Smooth muscle cell (in vitro differentiated cells): ENCODE data around the gene EEIG1. TPM values are rescaled to one million over a fixed set of nuclear protein-coding genes. Genes with fewer than 3 reads are reported as not detected.

Experiments used
- DNase-seq: peaks from one replicate; lab custom pipeline; 2025; ENCODE audit not compliant: unreplicated experiment; lab: John Stamatoyannopoulos, UW
- H2AFZ ChIP-seq: fragments of 200-600 bp; sonication (generic); 2 replicates; pipeline ENCODE4 v1.6.0; 2016; ENCODE audit warnings: antibody characterized with exemption, low read depth, mild to moderate bottlenecking
- H3F3A ChIP-seq: fragments of 200-600 bp; sonication (generic); 2 replicates; pipeline ENCODE4 v1.6.0; 2017; ENCODE audit warnings: antibody characterized with exemption, low read depth
- H3K27ac ChIP-seq: fragments of 200-600 bp; sonication (generic); 2 replicates; pipeline ENCODE4 v1.5.1; 2016; ENCODE audit warnings: low read depth, mild to moderate bottlenecking
- H3K27me3 ChIP-seq: fragments of 200-600 bp; sonication (generic); 2 replicates; pipeline ENCODE4 v1.6.1; 2016; ENCODE audit warnings: low read depth, mild to moderate bottlenecking
- H3K36me3 ChIP-seq: fragments of 200-600 bp; sonication (generic); 2 replicates; pipeline ENCODE4 v1.5.1; 2016; ENCODE audit warnings: low read depth
- H3K4me1 ChIP-seq: fragments of 200-600 bp; sonication (generic); 2 replicates; pipeline ENCODE4 v1.5.1; 2016; ENCODE audit warnings: low read depth
- H3K4me2 ChIP-seq: fragments of 200-600 bp; sonication (generic); 2 replicates; pipeline ENCODE4 v1.6.0; 2016; ENCODE audit warnings: mild to moderate bottlenecking
- H3K4me3 ChIP-seq: fragments of 200-600 bp; sonication (generic); 2 replicates; pipeline ENCODE4 v1.5.1; 2016; ENCODE audit warnings: mild to moderate bottlenecking
- H3K79me2 ChIP-seq: fragments of 200-600 bp; sonication (generic); 2 replicates; pipeline ENCODE4 v1.6.0; 2016; ENCODE audit warnings: low read depth, mild to moderate bottlenecking
- H3K9ac ChIP-seq: fragments of 200-600 bp; sonication (generic); 2 replicates; pipeline ENCODE4 v1.6.0; 2016; ENCODE audit warnings: low read depth
- H3K9me3 ChIP-seq: fragments of 200-600 bp; sonication (generic); replicated peaks from 2 replicates; pipeline ENCODE4 v1.5.1; 2016; ENCODE audit warnings: low read depth
- H4K20me1 ChIP-seq: fragments of 200-600 bp; sonication (generic); 2 replicates; pipeline ENCODE4 v1.6.0; 2016; ENCODE audit warnings: low read depth
- CTCF ChIP-seq: fragments of 200-600 bp; sonication (generic); IDR thresholded peaks from 2 replicates; pipeline ENCODE4 v1.5.1; 2017; ENCODE audit warnings: borderline replicate concordance, mild to moderate bottlenecking, antibody characterized with exemption; ENCODE audit not compliant: insufficient read depth, poor library complexity, severe bottlenecking
- WGBS: methylation state at CpG from one replicate; pipeline ENCODE4 v1.1.7; 2016; ENCODE audit warnings: low lambda C conversion rate; 5-methylcytosine and 5-hydroxymethylcytosine counted together
- polyA plus RNA-seq: library from polyadenylated mRNA; unstranded; fragments of >200 nt; fragmentation: Nextera tagmentation; extraction: Ambion mirVana; gene quantifications from 2 replicates; pipeline ENCODE4 v1.2.1, GENCODE V29; 2016
- total RNA-seq: library from RNA; depleted of rRNA; stranded (reverse); fragments of >200 nt; gene quantifications from 2 replicates; pipeline ENCODE4 v1.2.3, GENCODE V29; 2014

Gene EEIG1
- total and polyA plus RNA-seq, 2 experiments from 2014 or later, result 9.2 to 18.1 TPM

GRCh38 chr9:127960410-127961154 lies 20.2 kb downstream of the EEIG1 start:
- H3K27me3 ChIP-seq, result no peaks in the 10 kb centered on the region
- no peak overlapping the region for H2AFZ ChIP-seq
- peak overlapping the region; percentile 61 for H3K27ac ChIP-seq
- no peak for DNase-seq
- no peak overlapping the region for H3K4me3 ChIP-seq
- no peak for TF ChIP-seq CTCF
- H3K79me2 ChIP-seq, result peaks cover 90% of the 10 kb centered on the region
- no peak overlapping the region for H3K4me2 ChIP-seq
- H3K36me3 ChIP-seq, result no peaks in the 10 kb centered on the region
- no peaks in the 10 kb centered on the region for H3K9me3 ChIP-seq
- 73% methylated on average over 11 of the region's 11 CpGs for WGBS
- peaks cover under 1% of the 10 kb centered on the region for H3F3A ChIP-seq
- H4K20me1 ChIP-seq, result peaks cover 19% of the 10 kb centered on the region
- peaks cover 16% of the 10 kb centered on the region for H3K4me1 ChIP-seq
- no peak overlapping the region for H3K9ac ChIP-seq

- Histone ChIP-seq H3K4me3 (no peak overlapping the region), H3K4me2 (no peak overlapping the region), H3F3A (no peaks in the 10 kb centered on the region), H3K79me2 (peaks cover 97% of the 10 kb centered on the region), H3K9me3 (no peaks in the 10 kb centered on the region), H3K9ac (no peak overlapping the region), H3K27ac (peak overlapping the region; percentile 61), H4K20me1 (peaks cover 26% of the 10 kb centered on the region), H2AFZ (no peak overlapping the region), H3K4me1 (peaks cover 16% of the 10 kb centered on the region), H3K36me3 (no peaks in the 10 kb centered on the region), H3K27me3 (no peaks in the 10 kb centered on the region)
- TF ChIP-seq CTCF, result no peak
- 73% methylated on average over 2 of the region's 2 CpGs for WGBS
- DNase-seq, result no peak
Measured at GRCh38 chr9:127959841-127960409, 20.9 kb downstream of the EEIG1 start.

- Histone ChIP-seq H3K36me3 (no peaks in the 10 kb centered on the region), H3K4me3 (no peak overlapping the region), H3K27ac (no peak overlapping the region), H3K4me1 (peaks cover 16% of the 10 kb centered on the region), H3K4me2 (no peak overlapping the region), H3K9ac (no peak overlapping the region), H3K27me3 (no peaks in the 10 kb centered on the region), H3K79me2 (peaks cover 98% of the 10 kb centered on the region), H4K20me1 (peaks cover 31% of the 10 kb centered on the region), H2AFZ (no peak overlapping the region), H3F3A (no peaks in the 10 kb centered on the region), H3K9me3 (no peaks in the 10 kb centered on the region)
- DNase-seq, result no peak
- WGBS, result 98% methylated on average over 4 of the region's 4 CpGs
- TF ChIP-seq CTCF, result no peak
Measured at GRCh38 chr9:127959398-127959797, 21.4 kb downstream of the EEIG1 start.
